MCF 10A (cell line): ENCODE data around the gene DCHS1. TPM values are rescaled to one million over a fixed set of nuclear protein-coding genes. Genes with fewer than 3 reads are reported as not detected.

Experiments
- BruUV-seq: library from RNA; stranded (reverse); fragments of 400-500 nt; replicated peaks from 2 replicates; lab custom pipeline; 2021; lab: Mats Ljungman, UMichigan
- CTCF ChIA-PET: fragments of 300-600 bp; sonication (Branson Sonifier 250); formaldehyde crosslinking; extraction: SDS; loops from one replicate; lab custom pipeline; 2021; ENCODE audit warnings: antibody characterized with exemption, inconsistent platforms; lab: Yijun Ruan, JAX
- POLR2A ChIA-PET: fragments of 300-600, 350-650 bp; sonication (Branson Sonifier 250); formaldehyde crosslinking; extraction: SDS; loops from one replicate; lab custom pipeline; 2020; ENCODE audit warnings: antibody characterized with exemption, inconsistent platforms; lab: Yijun Ruan, JAX
- DNase-seq: peaks from one replicate; pipeline ENCODE4 v3.0.0-alpha.2; 2018; ENCODE audit not compliant: unreplicated experiment
- H3K27ac Mint-ChIP-seq: one replicate; pipeline ENCODE4 v1.8.0; 2022; ENCODE audit warnings: mild to moderate bottlenecking, low read depth, mixed read lengths; ENCODE audit not compliant: unreplicated experiment
- H3K27me3 Mint-ChIP-seq: one replicate; pipeline ENCODE4 v1.8.0; 2022; ENCODE audit warnings: mixed read lengths; ENCODE audit not compliant: insufficient read depth, unreplicated experiment
- H3K36me3 Mint-ChIP-seq: one replicate; pipeline ENCODE4 v1.8.0; 2022; ENCODE audit warnings: mild to moderate bottlenecking, moderate library complexity, mixed read lengths; ENCODE audit not compliant: insufficient read depth, unreplicated experiment
- H3K4me1 Mint-ChIP-seq: one replicate; pipeline ENCODE4 v1.8.0; 2022; ENCODE audit warnings: mixed read lengths; ENCODE audit not compliant: insufficient read depth, unreplicated experiment
- H3K4me3 Mint-ChIP-seq: one replicate; pipeline ENCODE4 v1.8.0; 2022; ENCODE audit warnings: mild to moderate bottlenecking, moderate library complexity, mixed read lengths; ENCODE audit not compliant: unreplicated experiment
- H3K9me3 Mint-ChIP-seq: one replicate; pipeline ENCODE4 v1.8.0; 2022; ENCODE audit warnings: mixed read lengths; ENCODE audit not compliant: unreplicated experiment
- CTCF ChIP-seq: fragments of 200-600 bp; IDR thresholded peaks from one replicate; pipeline ENCODE4 v1.8.0; 2022; ENCODE audit warnings: antibody characterized with exemption, mild to moderate bottlenecking; ENCODE audit not compliant: unreplicated experiment
- intact Hi-C: fragments of 100-400 bp; cut with micrococcal nuclease; formaldehyde crosslinking; loops from 2 replicates; pipeline ENCODE4 v1.14.1; 2022
- total RNA-seq: library from RNA; stranded (reverse); gene quantifications from 2 replicates; pipeline ENCODE4 v1.2.3, GENCODE V29; 2022

The DCHS1 gene
- total RNA-seq, 1 experiment from 2014 or later, result 0.19 TPM

GRCh38 chr11:6682591-6682935, 27.0 kb upstream of the DCHS1 start:
- peaks cover 12% of the 10 kb centered on the region for H3K4me1 Mint-ChIP-seq
- H3K9me3 Mint-ChIP-seq, result no peaks in the 10 kb centered on the region
- peaks cover 30% of the 10 kb centered on the region for H3K36me3 Mint-ChIP-seq
- peak overlapping the region; percentile 100 for H3K4me3 Mint-ChIP-seq
- CTCF ChIA-PET, result interaction anchor here (0.6 to 5.4 kb wide), 19 partner anchors 9 to 319 kb away, joined by 3 to 45 read pairs (median 5); partner anchors contain the start of genes ILK, RRP8, SMPD1 and TPP1
- no peak for DNase-seq
- no peaks in the 10 kb centered on the region for H3K27me3 Mint-ChIP-seq
- peak overlapping the region; percentile 95 for H3K27ac Mint-ChIP-seq
- BruUV-seq, result TSS peak; percentile 67
- intact Hi-C loops, result loop anchor here (5.0 kb wide), 1 partner anchor 290 kb away; the partner anchor contains the start of gene SMPD1
- TF ChIP-seq CTCF, result no peak
- POLR2A ChIA-PET, result interaction anchor here (0.7 to 4.6 kb wide), 12 partner anchors 8 to 201 kb away, joined by 3 to 56 read pairs (median 8); partner anchors contain the start of genes ARFIP2, ILK, RRP8 and TAF10

GRCh38 chr11:6681949-6682348, 26.3 kb upstream of the DCHS1 start:
- Mint-ChIP-seq H3K9me3 (no peaks in the 10 kb centered on the region), H3K27me3 (no peaks in the 10 kb centered on the region), H3K4me1 (peaks cover 12% of the 10 kb centered on the region), H3K4me3 (peak overlapping the region; percentile 100), H3K36me3 (peaks cover 30% of the 10 kb centered on the region), H3K27ac (peak overlapping the region; percentile 95)
- CTCF ChIA-PET, result interaction anchor here (0.6 to 5.4 kb wide), 13 partner anchors 8 to 319 kb away, joined by 3 to 45 read pairs (median 8); partner anchors contain the start of genes ILK, RRP8, SMPD1 and TPP1
- no peak for TF ChIP-seq CTCF
- POLR2A ChIA-PET, result interaction anchor here (2.0 to 4.6 kb wide), 5 partner anchors 63 to 200 kb away, joined by 11 to 56 read pairs (median 40); partner anchors contain the start of genes ARFIP2, ILK, RRP8 and TAF10
- intact Hi-C loops, result loop anchor here (5.0 kb wide), 1 partner anchor 290 kb away; the partner anchor contains the start of gene SMPD1
- BruUV-seq, result no TSS peak
- no peak for DNase-seq

- Mint-ChIP-seq H3K9me3 (no peaks in the 10 kb centered on the region), H3K4me3 (peak overlapping the region; percentile 100), H3K4me1 (peaks cover 12% of the 10 kb centered on the region), H3K27me3 (no peaks in the 10 kb centered on the region), H3K27ac (peak overlapping the region; percentile 95), H3K36me3 (peaks cover 30% of the 10 kb centered on the region)
- no TSS peak for BruUV-seq
- DNase-seq, result no peak
- ChIA-PET POLR2A (interaction anchor here (2.0 to 4.6 kb wide), 5 partner anchors 63 to 200 kb away, joined by 11 to 56 read pairs (median 40); partner anchors contain the start of genes ARFIP2, ILK, RRP8 and TAF10), CTCF (interaction anchor here (0.6 to 5.4 kb wide), 10 partner anchors 12 to 319 kb away, joined by 3 to 45 read pairs (median 13); partner anchors contain the start of genes ILK, RRP8, SMPD1 and TPP1)
- intact Hi-C loops, result loop anchor here (5.0 kb wide), 1 partner anchor 289 kb away; the partner anchor contains the start of gene SMPD1
- TF ChIP-seq CTCF, result no peak
Measured at GRCh38 chr11:6681505-6681904, 25.9 kb upstream of the DCHS1 start.

GRCh38 chr11:6677018-6677417, 21.4 kb upstream of the DCHS1 start:
- H3K4me3 Mint-ChIP-seq, result no peak overlapping the region
- peaks cover 18% of the 10 kb centered on the region for H3K36me3 Mint-ChIP-seq
- no peaks in the 10 kb centered on the region for H3K27me3 Mint-ChIP-seq
- POLR2A ChIA-PET, result interaction anchor here (1.0 kb wide), 1 partner anchor 65 kb away, joined by 5 read pairs; the partner anchor contains the start of gene TAF10
- no TSS peak for BruUV-seq
- H3K4me1 Mint-ChIP-seq, result peaks cover 5% of the 10 kb centered on the region
- TF ChIP-seq CTCF, result no peak
- H3K27ac Mint-ChIP-seq, result no peak overlapping the region
- H3K9me3 Mint-ChIP-seq, result no peaks in the 10 kb centered on the region
- intact Hi-C loops, result no loop called here
- CTCF ChIA-PET, result interaction anchor here (0.6 to 1.2 kb wide), 3 partner anchors 146 to 379 kb away, joined by 3 to 9 read pairs (median 3); no protein-coding TSS in a partner anchor
- DNase-seq, result no peak
